Measurements from ENCODE around the gene STAT3.
"Not testable (repeated sequence)": the region's sequence is repeated elsewhere in the genome, so short reads cannot be mapped to it uniquely, and the experiment has no call there.

STAT3 gene

DNA sequence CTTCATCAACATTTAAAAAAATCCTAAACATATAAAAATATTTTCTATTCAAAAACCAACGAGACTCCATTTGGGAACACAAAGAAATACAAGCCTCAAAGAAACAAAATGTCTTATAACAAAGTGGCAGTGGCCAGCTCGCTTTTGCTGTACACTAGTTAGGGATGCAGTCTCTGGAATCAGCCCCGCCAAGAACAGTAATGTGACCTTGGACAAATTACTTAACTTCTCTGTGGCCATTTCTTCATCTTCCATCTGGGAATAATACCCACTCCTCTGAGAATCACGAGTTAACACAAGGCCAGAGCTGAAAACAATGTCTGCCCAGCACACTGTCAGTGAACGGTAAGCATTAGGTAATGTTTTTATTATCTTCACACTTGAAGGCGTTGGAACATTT is 117.6 kb downstream of the STAT3 start:
- FAIRE-seq (no peak), DNase-seq (ENCODE audit: insufficient read length, low spot score) (no peak)

DNA sequence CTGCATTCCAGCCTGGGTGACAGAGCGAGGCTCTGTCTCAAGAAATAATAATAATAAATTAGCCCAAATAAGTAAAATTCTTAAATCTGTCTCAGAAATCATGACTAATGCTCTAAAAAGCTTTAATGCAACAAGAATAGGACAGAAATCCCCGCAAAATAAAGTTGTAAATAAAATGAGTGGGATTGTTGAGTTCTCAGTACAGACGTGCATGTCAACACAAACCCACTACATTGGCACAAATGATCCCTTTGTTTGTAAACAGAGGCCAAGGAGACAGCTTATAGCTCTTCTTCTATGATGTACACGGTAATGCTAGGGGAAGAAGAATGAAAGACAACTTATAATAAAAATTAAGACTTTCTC is 118.1 kb downstream of the STAT3 start:
- FAIRE-seq (no peak), DNase-seq (ENCODE audit: insufficient read length, low spot score) (no peak)

DNA sequence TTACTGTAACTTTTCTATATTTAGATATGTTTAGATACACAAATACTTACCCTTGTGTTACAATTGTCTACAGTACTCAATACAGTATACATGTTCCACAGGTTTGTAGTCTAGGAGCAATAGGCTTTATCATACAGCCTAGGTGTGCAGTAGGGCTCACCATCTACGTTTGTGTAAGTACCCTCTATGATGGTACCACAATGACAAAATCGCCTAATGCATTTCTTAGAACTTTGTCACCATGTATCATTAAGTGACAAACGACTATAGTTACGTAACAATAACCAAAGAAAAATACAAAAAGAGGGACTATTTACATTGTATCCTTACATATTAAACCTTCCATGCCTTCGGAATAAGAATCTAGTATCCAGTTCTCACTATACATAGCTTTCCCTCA is 120.0 kb downstream of the STAT3 start:
- no peak for FAIRE-seq
- DNase-seq (ENCODE audit: insufficient read length, low spot score): no peak

DNA sequence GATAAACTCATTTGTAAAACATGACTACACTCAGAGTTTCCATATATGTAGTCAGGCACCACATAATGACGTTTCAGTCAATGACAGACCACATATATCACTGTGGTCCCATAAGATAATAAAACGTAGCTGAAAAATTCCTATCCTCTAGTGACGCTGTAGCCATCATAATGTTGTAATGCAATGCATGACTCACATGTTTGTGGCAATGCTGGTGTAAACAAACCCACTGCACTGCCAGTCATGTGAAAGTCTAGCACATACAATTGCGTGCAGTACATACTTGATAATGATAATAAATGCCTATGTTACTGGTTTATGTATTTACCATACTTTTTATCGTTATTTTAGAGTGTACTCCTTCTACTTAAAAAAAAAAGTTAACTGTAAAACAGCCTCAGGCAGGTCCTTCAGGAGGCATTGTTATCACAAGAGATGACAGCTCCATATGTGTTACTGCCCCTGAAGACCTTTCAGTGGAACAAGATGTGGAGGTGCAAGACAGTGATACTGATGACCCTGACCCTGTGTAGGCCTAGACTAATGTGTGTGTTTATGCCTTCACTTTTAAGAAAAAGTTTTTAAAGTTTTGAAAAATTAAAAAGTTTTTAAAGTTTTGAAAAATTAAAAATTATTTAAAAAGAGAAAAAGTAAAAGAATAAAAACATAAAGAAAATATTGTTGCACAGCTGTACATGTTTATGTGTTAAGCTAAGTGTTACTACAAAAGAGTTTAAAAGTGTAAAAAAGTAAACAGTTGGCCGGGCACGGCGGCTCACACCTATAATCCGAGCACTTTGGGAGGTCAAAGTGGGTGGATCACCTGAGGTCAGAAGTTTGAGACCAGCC is 121.1 kb downstream of the STAT3 start:
- no peak for FAIRE-seq
- no peak for DNase-seq (ENCODE audit: insufficient read length, low spot score)

DNA sequence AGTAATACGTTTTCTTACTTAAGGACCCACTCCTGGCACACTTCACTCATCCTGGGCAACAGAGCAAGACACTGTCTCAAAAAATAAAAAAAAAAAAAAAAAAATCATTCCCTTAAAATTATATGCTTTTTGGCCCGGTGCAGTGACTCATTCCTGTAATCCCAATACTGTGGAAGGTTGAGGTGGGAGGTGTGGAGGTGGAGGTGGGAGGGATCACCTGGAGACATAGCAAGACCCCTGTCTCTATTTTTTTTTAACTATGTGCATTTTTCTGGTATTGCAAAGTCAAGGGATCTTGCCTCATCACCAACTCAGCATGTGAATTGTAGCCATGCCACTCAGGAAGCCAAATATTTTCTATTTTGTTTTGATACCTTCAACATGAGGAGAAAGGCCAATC is 121.8 kb downstream of the STAT3 start:
- no peak for FAIRE-seq
- no peak for DNase-seq (ENCODE audit: insufficient read length, low spot score)

DNA sequence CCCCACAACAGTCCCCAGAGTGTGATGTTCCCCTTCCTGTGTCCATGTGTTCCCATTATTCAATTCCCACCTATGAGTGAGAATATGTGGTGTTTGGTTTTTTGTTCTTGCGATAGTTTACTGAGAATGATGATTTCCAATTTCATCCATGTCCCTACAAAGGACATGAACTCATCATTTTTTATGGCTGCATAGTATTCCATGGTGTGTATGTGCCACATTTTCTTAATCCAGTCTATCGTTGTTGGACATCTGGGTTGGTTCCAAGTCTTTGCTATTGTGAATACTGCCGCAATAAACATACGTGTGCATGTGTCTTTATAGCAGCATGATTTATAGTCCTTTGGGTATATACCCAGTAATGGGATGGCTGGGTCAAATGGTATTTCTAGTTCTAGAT is 123.9 kb downstream of the STAT3 start:
- DNase-seq (ENCODE audit: insufficient read length, low spot score); FAIRE-seq: not testable (repeated sequence)

All from GM19239 (cell line).